Measurements from ENCODE around the gene ZNF514.

DNA sequence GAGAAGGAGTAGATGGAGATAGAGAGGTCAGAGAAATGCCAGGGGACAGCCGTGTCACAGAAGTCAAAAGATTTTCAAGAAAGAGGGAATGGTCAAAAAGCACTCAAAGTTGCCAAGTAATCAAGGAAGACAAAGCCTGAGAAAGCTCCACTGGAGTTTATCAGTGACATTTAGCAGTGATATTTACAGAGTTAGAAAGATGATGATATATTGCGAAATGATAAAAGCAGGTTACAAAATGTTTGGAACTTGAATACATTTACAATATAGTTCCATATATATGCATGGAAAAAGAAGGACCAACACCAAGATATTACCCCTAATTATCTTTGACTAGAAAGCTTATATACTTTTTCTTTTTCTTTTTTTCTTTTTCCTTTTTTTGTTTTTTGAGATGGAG is 26.3 kb upstream of the ZNF514 start:
- TF ChIP-seq POLR2AphosphoS5 (IDR thresholded peaks at IDR 0.05), result no peak
- TF ChIP-seq, protein P1, sequence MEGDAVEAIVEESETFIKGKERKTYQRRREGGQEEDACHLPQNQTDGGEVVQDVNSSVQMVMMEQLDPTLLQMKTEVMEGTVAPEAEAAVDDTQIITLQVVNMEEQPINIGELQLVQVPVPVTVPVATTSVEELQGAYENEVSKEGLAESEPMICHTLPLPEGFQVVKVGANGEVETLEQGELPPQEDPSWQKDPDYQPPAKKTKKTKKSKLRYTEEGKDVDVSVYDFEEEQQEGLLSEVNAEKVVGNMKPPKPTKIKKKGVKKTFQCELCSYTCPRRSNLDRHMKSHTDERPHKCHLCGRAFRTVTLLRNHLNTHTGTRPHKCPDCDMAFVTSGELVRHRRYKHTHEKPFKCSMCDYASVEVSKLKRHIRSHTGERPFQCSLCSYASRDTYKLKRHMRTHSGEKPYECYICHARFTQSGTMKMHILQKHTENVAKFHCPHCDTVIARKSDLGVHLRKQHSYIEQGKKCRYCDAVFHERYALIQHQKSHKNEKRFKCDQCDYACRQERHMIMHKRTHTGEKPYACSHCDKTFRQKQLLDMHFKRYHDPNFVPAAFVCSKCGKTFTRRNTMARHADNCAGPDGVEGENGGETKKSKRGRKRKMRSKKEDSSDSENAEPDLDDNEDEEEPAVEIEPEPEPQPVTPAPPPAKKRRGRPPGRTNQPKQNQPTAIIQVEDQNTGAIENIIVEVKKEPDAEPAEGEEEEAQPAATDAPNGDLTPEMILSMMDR (IDR thresholded peaks at IDR 0.05), result no peak
- no peak for TF ChIP-seq EP300 (IDR thresholded peaks at IDR 0.05)
